HG03064 (cell line): ENCODE measurements around the gene TRIM36.

Experiments
- ATAC-seq: cut with Tn5 transposase; IDR thresholded peaks from one replicate; pipeline ENCODE4 v1.9.1; 2021; ENCODE audit warnings: low read depth; ENCODE audit not compliant: unreplicated experiment

The TRIM36 gene

DNA sequence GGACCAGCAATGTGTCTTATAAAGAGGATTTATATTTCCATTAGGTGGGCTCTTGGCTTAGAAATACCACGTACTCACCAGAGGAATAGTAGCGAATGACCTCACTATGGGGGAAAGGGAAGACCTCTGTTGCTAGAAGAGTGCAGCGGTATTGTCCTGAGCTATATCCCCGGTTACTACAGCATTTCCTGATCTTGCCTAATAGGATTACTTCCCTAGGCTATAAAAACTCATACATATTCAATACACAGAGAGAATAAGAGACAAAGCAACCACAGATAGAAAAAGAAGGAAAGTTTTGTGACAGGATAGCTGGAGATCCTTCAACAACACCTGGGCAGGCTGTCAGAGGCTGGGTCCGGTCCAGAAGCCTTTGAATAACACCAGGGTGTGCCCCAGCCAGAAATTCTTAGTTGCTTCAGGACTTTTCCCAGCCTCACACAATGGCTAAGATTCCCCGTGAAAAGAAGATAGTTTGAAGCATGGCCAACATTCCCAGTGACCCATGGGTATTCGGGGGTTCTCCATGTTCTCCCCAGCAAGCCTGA is 85.4 kb downstream of the TRIM36 start:
- ATAC-seq: no peak

DNA sequence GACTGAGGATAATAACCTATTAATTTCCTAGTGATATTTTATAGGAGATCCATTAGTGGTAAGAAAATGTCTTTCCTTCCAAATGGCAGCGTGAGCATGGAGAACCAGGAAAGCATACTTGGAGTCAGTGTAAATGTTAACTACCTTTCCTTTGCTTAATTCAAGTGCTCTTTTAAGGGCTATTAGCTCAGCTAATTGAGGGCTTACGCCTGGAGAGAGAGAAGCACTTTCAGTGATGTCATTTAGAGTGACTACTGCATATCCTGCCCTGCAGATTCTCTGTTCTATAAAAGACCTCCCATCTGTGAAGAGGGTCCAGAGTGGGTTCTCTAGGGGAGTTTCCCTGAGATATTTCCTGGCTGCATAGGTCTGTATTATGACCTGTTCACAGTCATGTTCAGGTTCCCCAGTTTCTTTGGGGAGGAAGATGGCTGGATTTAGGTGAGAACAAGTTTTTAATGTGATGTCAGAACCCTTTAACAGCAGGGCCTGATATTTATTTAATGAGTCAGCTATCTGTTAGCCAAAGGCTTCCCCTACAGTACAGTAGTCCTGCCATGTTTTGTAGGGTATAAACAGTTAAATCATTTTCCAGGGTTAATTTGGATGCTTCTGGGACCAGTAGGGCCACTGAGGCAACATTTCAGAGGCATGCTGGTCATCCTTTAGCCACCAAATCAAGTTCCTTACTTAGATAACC is 89.6 kb downstream of the TRIM36 start:
- no peak for ATAC-seq
